Glomerular visceral epithelial cell (primary cell): ENCODE data around the gene USP21.

Experiments
- DNase-seq: peaks from one replicate; pipeline ENCODE4 v3.0.0-alpha.2; 2016; ENCODE audit errors: extremely low spot score

Gene USP21

GRCh38 chr1:161171191-161171590, 11.9 kb downstream of the USP21 start:
- DNase-seq: no peak

- DNase-seq: no peak
Observed at GRCh38 chr1:161171696-161172095, 12.4 kb downstream of the USP21 start.

GRCh38 chr1:161172349-161172748, 13.0 kb downstream of the USP21 start:
- no peak for DNase-seq

- DNase-seq: no peak
Observed at GRCh38 chr1:161172776-161173376, 13.6 kb downstream of the USP21 start.

- DNase-seq: no peak
Observed at GRCh38 chr1:161173711-161174110, 14.4 kb downstream of the USP21 start.

- no peak for DNase-seq
Observed at GRCh38 chr1:161174911-161175310, 15.6 kb downstream of the USP21 start.

GRCh38 chr1:161175771-161176453, 16.6 kb downstream of the USP21 start:
- DNase-seq: no peak

GRCh38 chr1:161176468-161177111, 17.3 kb downstream of the USP21 start:
- no peak for DNase-seq

GRCh38 chr1:161177112-161177935, 18.0 kb downstream of the USP21 start, which contains the start of gene B4GALT3:
TSS of gene B4GALT3 (minus strand) at chr1:161177507. CDS start at chr1:161176060, 1,447 bp downstream.
- peak; percentile 80 for DNase-seq

GRCh38 chr1:161177936-161178244, 18.6 kb downstream of the USP21 start:
- no peak for DNase-seq

GRCh38 chr1:161179698-161180097, 20.4 kb downstream of the USP21 start:
- no peak for DNase-seq

- DNase-seq: no peak
Observed at GRCh38 chr1:161180639-161181038, 21.3 kb downstream of the USP21 start.

GRCh38 chr1:161182214-161182613, 22.9 kb downstream of the USP21 start:
- peak; percentile 60 for DNase-seq

GRCh38 chr1:161185282-161185682, 26.0 kb downstream of the USP21 start:
- peak; percentile 43 for DNase-seq

GRCh38 chr1:161185732-161186311, 26.5 kb downstream of the USP21 start:
- DNase-seq: no peak

- no peak for DNase-seq
Observed at GRCh38 chr1:161187311-161187710, 28.0 kb downstream of the USP21 start.

- no peak for DNase-seq
Observed at GRCh38 chr1:161188381-161188780, 29.1 kb downstream of the USP21 start.

- DNase-seq: no peak
Observed at GRCh38 chr1:161189036-161189435, 29.7 kb downstream of the USP21 start.

- no peak for DNase-seq
Observed at GRCh38 chr1:161190962-161191521, 31.7 kb downstream of the USP21 start.

- no peak for DNase-seq
Observed at GRCh38 chr1:161191971-161192370, 32.7 kb downstream of the USP21 start.
